HL-60/S4 treated with phorbol 12-myristate 13-acetate at 8.2 ng/mL for 4 days and 3 days (cell line): ENCODE measurements around the gene KLHDC4.
"Not testable (repeated sequence)": the region's sequence is repeated elsewhere in the genome, so short reads cannot be mapped to it uniquely, and the experiment has no call there.

ENCODE experiments used
- in situ Hi-C: fragments of 300-500 bp; cut with MboI; formaldehyde crosslinking; loops from 2 replicates; pipeline ENCODE4 v1.15.0; 2022; ENCODE audit warnings: low sequenced_read_pairs

Gene KLHDC4

DNA sequence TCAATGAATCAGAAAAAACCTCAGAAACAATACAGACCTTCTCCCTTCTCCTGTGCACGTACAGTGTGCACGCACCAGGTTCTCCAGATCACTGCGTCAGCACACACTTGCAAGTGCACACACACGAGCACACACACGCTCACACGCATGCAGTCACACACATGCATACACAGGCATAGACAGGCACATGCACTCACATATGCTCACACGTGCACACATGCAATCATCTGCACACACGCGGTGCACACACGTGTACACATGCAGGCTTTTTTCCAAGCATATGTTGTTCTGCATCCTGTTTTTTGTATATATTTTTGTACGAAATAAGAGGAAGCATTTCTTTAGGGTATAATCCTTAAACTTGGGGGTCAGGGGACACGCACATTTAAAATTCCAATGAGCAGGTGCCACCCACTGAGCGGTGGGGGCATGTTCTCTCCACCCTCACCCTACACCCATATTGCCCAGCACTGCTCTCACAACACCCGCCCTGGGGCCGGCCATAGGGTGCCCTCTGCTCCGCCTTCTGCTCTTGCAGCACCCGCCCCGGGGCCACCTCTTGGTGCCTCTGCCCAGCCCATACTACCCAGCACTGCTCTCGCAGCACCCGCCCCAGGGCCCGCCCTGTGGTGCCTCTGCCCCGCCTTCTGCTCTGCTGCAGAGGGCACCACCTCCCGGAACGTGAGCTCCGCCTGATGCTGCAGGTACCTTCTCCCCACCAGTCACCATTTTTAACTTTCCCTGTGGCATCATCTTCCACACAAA is 20.9 kb downstream of the KLHDC4 start:
- in situ Hi-C loops: no loop called here

DNA sequence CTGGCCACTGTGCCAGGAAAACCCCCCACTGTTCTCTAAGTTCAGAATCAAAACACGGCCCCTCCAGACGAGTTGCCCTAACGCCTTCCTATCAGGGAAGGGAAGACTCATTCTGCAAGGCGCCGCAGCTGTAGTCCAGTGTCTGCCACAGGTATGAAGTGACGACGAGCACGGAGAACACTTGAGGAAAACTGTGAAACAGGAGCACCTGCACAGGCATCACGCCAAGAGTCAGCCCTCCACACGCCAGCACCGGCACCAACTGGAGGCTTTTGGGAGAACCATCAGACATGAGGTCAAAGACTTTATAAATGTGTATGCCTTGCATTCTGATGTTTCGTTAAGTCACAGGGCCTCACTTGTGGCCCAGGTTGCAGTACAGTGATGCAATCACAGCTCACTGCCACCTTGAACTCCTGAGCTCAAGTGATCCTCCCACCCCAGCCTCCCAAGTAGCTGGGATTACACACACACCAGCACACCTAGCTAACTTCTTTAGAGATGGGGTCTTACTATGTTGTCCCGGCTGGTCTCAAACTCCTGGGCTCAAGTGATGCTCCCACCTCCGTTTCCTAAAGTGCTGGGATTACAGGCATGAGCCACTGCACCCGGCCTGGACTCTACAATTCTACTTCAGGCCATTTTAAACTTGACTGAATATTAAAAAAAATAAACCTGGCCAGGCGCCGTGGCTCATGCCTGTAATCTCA is 22.9 kb downstream of the KLHDC4 start:
- in situ Hi-C loops: no loop called here

DNA sequence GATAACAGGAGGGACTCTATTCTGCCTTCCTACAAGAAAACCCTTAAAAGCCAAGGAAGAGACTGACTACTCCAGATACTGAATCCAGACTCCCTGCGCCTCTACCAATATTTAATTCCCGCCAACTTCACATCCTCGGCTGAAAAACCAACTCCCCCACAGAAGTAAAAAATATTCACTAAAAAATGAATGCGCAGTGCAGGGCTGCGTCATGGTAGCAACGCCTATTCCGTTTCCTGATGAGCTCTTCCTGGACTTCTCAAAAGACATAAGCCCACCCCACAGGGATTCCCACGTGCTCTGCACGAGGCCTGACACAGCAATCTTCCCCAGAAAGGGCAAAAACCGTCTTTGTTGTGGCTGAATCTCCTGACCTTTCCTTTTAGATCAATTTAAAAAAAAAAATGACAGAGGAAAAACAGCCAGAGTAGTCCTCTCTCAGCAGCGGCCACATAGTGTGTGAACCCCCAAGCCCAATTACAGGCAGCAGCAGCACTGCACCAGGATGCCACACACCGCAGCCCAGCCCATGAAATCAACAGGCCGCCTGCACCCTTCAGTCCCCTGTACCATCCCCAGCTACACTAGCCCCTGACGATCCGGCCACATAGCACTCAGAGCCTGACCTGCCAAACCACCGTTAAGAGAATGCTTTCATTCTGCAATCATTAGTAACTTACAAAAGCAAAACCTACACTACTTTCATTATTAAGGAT is 23.9 kb downstream of the KLHDC4 start:
- in situ Hi-C loops: no loop called here

DNA sequence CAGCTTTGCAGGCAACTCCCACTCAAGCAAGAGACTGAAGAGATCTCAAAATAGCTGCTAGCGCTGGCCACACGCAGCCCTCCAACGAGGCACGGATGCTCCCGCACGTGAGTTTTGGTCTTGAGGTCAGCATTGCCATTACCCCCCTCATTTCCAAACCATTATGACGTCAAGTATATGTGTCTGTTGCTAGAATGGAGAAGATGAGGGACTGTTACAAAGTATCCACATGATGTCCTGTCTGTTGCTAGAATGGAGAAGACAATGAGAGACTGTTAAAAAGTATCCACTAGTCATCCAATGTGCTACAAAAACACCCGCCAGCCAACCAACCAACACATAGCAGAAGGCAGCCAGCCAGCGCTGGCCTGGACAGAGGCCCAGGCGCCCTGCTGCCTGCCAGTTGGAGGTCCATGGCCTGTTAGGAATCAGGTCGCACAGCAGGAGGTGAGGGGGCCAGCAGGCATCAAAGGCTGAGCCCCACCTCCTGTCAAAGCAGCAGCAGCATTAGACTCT is 24.8 kb downstream of the KLHDC4 start:
- in situ Hi-C loops: no loop called here

DNA sequence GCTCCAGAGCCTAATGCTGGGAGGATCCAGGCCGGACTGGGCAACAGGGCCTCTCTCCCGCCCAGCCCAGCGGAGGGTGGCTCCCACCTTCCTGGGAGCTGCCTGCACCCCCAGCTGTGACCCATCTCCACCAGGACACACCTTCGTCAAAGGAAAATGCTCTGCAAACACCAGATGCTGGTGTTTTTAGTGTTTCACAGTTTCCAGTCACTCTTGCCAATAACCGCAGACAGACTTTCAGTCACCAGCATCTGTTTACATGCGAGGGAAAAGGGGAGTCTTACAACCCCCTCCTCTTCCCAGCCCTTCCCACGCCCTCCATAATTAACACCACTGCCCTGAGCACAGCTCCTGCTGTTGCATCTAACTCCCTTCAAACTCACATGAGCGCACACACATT is 25.3 kb downstream of the KLHDC4 start:
- in situ Hi-C loops: no loop called here

DNA sequence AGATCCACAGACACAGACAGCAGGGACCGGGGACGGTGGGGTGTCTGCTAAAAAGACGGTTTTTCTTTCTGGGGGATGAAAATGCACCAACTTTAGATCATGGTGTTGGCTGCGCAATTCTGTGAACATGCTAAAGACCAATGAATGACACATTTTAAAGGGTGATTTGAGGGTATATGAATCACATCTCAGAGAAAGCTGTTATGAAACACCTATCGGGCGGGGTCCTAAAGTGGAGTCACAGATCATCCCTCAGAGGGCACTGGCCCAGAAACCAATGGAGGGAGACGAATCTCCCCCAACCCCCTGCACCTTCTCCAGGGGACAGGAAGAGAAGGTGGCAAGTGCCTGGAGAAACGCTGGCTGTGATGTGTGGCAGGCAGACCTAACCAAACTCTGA is 26.0 kb downstream of the KLHDC4 start:
- in situ Hi-C loops: no loop called here

DNA sequence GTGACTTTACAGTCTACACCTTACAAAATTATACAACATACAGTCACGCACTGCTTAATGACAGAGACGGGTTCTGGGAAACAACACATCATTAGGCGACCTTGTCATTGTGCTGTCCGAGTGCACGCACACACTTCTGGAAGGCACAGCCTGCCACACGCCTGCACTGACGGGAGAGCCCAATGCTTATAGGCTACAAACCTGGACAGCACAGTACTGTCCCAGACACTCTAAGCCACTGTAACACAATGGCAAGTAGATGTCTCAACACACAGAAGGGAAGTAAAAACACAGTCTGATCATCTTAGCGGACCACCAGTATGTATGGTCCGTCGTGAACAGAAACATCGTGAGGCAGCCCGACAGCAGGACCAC is 29.8 kb downstream of the KLHDC4 start:
- in situ Hi-C loops: no loop called here

DNA sequence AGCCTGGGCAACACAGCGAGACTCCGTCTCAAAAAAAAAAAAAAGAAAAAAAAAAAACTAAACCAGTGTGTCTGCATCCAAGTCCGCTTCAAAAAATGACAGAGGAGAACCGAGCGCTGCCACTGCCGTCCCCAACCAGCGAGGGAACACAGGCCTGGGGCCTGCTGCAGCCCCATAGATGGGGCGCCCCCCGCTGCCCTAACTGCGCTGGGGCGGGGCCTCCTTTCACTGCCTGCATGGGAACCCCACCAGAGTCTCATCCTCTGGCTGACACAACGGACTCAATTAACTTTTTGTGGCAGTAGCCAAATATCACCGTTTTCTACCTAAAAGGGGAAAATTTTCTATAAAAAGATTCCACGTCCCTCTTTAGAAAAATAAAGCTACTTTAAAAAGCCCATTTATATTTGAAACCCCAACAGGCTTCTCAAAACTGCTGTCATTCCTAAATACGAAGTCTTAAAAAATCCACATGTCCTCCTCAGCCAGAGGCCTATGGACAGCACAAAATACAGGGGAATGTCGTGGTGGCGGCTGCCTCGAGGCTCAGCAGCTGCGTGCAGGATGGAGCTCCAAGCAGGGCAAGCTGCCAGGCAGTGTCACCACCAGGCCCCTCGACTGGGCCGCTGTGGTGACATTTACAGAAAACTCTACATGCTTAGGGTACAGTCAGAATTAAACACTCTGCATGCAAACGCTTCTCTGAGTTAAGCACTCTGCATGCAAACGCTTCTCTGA is 30.3 kb downstream of the KLHDC4 start:
- in situ Hi-C loops: no loop called here

DNA sequence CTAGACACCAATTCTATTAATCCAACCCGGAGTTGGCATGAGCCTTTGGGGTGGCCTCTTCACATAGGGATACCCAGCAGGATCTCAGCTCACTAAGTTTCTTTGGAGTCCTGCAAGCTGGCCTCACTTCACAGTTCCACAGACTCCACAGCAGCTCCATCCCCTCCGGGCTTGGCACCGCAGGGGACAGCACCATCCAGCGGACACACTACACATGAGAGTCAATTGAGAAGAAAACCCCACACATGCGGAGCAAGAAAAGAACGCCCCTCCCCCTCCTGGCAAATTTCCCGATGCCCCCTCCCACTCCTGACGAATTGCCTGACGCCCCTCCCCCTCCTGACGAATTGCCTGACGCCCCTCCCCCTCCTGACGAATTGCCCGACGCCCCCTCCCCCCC is 31.1 kb downstream of the KLHDC4 start:
- in situ Hi-C loops: no loop called here

DNA sequence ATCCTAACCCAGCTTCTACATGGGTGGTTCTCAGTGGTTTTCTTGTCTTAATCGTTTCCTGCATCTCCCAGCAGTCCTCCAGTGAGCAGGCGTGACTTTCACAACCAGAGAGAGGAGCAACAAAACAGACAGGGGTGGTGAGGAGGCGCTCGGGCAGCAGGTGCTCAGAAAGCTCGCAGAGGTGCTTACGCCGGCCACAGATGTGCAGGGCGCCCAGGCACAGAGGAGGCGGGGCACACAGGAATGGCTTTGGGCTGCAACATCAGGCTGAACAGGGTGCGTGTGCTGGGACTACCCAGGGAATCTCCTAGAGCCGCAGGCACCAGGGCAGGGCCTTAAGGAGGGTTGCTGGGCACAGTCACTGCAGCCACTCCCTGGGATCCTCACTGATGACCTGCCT is 32.6 kb downstream of the KLHDC4 start:
- in situ Hi-C loops: no loop called here

DNA sequence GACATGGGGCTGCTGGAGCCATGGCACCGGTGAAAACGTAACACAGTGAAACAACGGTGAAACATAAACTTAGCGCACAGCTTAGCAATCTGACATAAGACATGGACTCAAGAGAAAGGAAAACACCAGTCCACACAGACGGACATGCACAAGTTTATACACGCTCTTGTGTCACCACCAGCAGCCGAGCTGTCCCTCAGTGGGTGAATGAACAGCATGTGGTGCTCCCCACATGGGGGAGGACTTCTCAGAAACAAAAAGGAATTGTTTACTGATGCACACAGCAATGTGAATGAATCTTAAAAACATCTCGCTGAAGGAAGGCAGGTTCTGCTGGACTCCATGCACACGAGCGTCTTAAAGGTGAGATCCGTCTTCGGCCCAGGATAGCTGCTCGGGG is 34.2 kb downstream of the KLHDC4 start:
- in situ Hi-C loops: no loop called here

DNA sequence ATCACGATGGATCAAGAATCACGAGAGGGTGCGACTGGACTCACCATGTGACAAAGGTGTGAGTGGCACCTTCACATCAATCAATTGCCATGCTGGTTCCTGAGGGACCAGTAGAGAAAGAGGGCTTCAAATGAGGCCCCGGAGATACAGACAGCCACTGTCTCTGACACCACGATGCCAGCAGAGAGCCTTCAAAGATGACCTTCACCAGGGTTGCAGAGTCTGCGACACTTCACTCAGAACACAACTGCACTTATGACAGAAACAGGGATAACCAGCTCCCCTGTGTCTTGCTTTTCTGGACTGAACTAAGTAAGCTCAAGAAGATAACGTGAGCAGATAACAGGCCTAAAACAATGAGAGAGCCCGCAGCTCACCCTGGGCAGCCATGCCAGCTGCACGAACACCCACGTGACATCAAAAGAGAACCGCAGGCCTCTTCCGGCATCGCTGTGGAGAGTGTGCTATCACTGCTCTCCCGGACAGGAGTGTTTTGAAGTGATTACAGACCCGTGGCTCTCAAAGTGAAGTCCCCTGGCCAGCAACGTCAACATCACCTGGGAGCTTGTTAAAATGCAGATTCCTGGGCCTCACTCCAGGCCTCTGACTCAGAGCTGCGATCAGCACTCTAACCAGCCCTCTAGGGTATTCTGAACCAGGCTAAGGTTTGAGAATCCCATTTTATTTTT is 36.4 kb downstream of the KLHDC4 start:
- in situ Hi-C loops: no loop called here

DNA sequence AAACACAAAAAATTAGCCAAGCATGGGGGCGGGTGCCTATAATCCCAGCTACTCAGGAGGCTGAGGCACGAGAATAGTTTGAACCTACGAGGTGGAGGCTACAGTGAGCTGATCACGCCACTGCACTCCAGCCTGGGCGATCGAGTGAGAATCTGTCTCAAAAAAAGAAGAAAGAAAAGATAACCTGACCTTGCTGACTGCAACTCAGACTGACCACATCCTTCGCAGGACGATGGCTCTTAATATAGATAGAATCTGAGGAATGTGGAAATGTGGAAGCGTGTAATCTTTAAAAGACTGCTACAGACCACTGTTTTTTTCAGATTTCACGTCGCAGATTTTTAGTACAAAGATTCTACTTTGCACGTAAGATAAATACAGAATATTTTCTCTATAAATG is 37.8 kb downstream of the KLHDC4 start:
- in situ Hi-C loops: no loop called here

DNA sequence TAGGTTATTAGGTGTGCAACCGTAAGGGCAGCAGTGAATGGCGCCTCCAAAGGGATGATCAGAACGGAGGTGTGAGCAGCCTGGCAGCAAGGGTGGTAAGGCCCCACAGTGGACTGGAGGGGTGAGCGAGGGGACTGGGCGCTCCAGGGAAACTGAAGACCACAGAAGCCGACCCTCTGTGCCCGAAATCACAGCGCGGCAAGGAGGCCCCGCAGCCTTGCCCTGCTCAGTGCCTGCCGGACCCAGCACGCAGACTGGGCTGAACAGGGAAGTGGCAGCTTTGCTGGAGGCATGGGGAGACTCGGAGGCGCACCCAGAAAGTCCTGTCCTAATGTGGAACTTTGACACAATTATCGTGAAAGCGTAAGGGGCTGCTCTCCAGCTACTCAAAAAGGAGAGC is 38.4 kb downstream of the KLHDC4 start:
- in situ Hi-C loops: no loop called here

DNA sequence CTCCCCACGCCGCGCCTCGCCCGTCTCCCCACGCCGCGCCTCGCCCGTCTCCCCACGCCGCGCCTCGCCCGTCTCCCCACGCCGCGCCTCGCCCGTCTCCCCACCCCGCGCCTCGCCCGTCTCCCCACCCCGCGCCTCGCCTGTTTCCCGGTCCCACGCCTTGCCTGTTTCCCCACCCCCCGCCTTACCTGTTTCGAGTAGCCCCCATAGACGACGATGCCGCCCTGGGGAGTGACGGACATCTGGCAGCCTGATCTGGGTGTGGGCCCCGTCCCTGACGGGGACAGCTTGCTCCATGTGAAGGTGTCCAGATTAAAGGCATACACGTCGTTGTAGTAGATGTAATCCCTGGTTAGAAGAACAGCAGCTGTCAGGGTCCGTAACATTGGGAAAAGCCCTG is 39.2 kb downstream of the KLHDC4 start:
- in situ Hi-C loops: not testable (repeated sequence)

DNA sequence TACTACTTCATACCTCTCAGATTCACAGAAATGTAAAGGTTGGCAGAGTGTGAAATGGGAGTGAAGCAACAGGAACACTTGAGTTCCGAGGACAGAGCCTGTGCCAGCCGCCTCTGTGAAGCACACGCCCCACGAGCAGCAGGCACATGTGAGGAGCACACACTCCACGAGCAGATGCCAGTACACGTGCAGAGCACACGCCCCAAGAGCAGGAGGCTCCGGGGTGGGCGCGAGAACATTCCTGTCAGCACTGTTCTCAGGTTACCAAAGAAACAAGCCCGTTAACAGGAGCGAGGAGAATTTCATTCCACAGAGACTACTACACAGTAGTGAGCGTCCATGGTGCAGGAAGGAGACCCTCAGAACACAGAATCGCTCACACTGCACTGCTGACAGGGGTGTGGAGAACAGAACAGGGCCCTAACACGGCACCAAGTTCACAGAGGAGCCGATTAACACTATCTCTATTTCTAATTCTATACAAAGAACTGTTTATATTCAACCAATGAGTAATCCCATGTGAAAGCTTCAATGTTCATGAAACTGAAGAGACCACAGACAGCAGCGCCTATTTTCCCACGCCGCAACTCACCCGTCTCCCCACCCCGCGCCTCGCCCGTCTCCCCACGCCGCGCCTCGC is 40.1 kb downstream of the KLHDC4 start:
- in situ Hi-C loops: no loop called here

DNA sequence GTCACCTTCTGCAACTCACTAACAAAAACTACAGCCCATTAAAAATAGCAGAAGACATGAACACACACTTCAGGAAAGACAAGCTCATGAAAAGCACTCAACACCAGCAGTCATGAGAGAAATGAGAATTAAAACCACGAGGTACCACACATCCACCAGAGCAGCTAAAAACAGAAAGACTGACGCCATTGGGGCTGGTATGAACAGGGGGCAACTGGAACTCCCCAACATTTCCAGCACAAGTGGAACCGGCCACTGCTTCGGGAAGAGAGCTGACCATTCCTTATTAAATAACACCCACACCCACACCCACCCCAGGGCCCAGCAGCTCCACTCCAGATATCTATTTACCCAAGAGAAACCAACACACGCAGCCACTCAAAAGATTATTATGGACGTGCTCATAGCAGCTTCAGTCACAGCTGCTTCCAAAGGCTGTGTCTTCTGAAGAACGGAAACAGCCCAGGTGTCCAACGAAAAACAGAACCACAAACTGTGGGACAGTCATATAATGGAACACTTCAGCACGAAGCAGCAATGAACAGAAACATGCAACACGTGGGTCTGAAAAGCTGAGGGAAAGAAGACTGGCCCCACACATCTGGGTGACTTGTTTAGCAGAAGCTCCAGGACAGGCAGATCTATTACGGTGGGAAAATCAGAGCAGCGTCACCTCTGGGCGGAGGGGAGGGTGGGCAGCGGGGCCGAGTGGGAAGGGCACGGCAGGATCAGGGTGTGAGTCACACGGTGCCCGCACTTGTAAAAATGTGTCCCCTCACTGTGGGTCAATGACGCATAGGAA is 41.1 kb downstream of the KLHDC4 start:
- in situ Hi-C loops: no loop called here

DNA sequence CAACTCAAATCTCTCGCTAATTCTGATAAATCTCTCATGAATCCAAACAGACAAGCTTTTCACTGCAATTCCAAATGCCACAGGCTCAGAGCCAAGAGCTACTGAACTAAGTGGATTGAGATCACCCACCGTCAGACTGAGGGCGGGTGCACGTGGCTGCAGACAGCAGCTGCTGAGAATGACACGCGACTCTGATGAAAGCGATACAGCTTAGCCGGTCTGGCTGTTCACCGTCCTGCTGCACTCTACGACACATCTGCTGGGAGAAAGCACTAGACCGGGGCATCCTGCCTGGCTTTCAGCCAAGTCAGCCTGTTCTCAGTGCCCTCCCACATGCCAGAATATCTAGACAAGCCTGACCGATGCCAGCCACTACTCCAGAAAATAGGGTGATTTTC is 42.6 kb downstream of the KLHDC4 start:
- in situ Hi-C loops: no loop called here

DNA sequence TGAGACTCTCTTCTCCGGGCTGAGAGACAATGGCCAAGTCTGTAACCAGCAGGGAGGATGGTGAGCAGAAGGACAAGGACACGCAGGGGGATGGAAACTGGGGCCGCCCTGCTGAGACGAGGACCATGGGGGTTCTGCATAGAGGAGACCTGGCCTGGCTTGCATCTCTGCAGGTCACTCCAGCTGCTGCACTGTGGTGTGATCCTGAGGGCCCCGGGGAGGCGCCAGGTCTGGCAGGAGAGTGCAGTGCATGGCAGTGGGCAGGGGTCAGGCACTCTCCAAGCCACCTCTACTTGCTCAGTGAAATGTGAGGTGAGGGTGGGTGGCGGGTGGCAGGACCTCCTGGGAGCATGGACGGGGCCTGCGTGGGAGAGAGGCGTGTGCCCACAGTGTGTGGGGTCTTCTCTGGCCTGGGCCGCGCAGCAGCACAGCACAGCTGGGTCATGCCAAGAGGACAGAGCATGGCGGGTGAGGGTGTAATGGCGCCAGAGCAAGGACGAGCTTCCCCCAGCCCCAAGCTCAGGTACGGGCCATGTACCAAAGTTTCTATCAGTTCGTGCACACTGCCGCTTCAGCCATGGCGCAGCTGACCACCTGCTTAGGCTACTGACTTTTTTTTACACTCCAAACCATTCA is 43.1 kb downstream of the KLHDC4 start:
- in situ Hi-C loops: no loop called here
